ENCODE data around the gene ATP6V0B. TPM values are rescaled to one million over a fixed set of nuclear protein-coding genes. Genes with fewer than 3 reads are reported as not detected.

Gene ATP6V0B
- total and polyA plus RNA-seq, 2 of the 8 experiments (the other 6 are each of a cell fraction or from before 2014, with no cell fraction given): 105 to 308 TPM

DNA sequence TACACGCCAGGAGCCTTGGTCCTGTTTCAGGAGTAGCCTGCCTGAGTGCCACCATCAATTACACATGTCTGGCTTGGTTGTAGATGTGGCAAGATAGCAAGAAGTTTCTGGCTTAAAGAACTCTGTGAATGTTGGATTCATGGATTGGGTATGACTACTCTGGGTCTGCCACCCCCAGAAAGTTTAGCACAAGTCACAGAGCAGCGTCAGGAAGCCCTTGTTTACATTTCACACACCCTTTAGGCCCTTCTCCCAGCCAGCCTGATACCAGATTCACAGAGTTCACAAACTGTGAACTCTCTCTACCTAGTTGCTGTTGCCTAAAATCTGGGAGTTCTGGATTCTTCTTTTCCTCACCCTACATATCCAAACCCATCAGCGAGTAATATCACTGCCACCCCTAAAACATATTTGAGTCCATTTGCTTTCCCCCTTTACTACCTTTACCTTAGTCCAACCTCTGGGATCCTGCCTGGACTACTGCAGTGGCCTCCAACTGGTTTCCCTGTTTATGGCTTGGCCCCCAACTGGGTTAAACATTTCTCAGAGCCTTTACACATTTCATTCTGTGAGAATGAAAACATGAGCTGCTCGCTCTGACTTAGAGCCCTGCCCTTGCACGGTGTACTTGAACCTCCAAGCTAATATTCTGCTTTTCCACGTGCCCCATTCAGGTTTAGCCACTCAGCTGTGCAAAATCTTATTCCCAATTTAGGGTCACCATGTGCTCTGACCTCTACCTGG lies 12.6 kb downstream of the ATP6V0B start:
- Histone ChIP-seq H2BK20ac (ENCODE audit: low read length) (no peak overlapping the region), H2AK5ac (ENCODE audit: low read depth, low read length) (no peak overlapping the region), H4K5ac (ENCODE audit: insufficient read length, low read depth, low read length) (no peak overlapping the region), H3K23ac (ENCODE audit: insufficient read length) (no peak overlapping the region), H4K8ac (ENCODE audit: extremely low read depth, insufficient read depth, low read length) (no peak overlapping the region), H3K9me3 (ENCODE audit: insufficient read depth in 2 of 2, low read depth in 1 of 2, low read length in 1 of 2) (no peaks in the 10 kb centered on the region), H2BK15ac (ENCODE audit: low read length) (no peak overlapping the region), H3K4me2 (ENCODE audit: insufficient read depth in 1 of 2, low read depth in 2 of 2, low read length in 2 of 2) (no peak overlapping the region), H3K4ac (replicated peaks; ENCODE audit: insufficient read length, low read depth, low read length) (no peak overlapping the region), H3K23me2 (ENCODE audit: low read depth, low read length) (peaks cover 10% of the 10 kb centered on the region; the same call in 1 of the 2 replicates), H3K79me1 (ENCODE audit: low read depth, low read length) (peaks cover 3% of the 10 kb centered on the region), H2AFZ (ENCODE audit: low read length) (no peak overlapping the region), H3K9ac (replicated peaks in 1 of 4; ENCODE audit: extremely low read depth in 1 of 4, low read depth in 3 of 4, low read length in 3 of 4) (no peak overlapping the region), H2BK5ac (ENCODE audit: low read depth, low read length) (no peak overlapping the region; the same call in 1 of the 2 replicates), H2BK120ac (replicated peaks; ENCODE audit: low read depth, low read length) (no peak overlapping the region), H3K79me2 (ENCODE audit: control insufficient read depth in 1 of 2, insufficient read depth in 2 of 2, low read length in 2 of 2) (no peaks in the 10 kb centered on the region), H4K91ac (replicated peaks; ENCODE audit: insufficient read length, low read length) (no peak overlapping the region), H3K27me3 (replicated peaks in 1 of 4; ENCODE audit: control insufficient read depth in 3 of 4, extremely low read depth in 1 of 4, insufficient read depth in 3 of 4, low read length in 3 of 4) (no peaks in the 10 kb centered on the region), H3K36me3 (ENCODE audit: control insufficient read depth in 2 of 4, insufficient read depth in 4 of 4, low read length in 3 of 4) (peaks cover 0 to 15% (median 5%) of the 10 kb centered on the region in 4 experiments; a peak in 3 of 8 replicates), H3K4me1 (replicated peaks in 1 of 4; ENCODE audit: control insufficient read depth in 3 of 4, insufficient read depth in 4 of 4, low read length in 3 of 4) (peaks cover 0 to 5% (median 2%) of the 10 kb centered on the region in 4 experiments; a peak in 5 of 7 replicates), H3K27ac (ENCODE audit: low read depth, low read length) (no peak overlapping the region), H3K14ac (ENCODE audit: insufficient read length) (no peak overlapping the region), H3K4me3 (ENCODE audit: extremely low read depth in 1 of 4, insufficient read depth in 2 of 4, low read depth in 3 of 4, low read length in 4 of 4) (no peak overlapping the region), H3K18ac (ENCODE audit: extremely low read depth, low read length) (no peak overlapping the region), H4K20me1 (replicated peaks in 1 of 2; ENCODE audit: control insufficient read depth in 1 of 2, insufficient read depth in 2 of 2, low read length in 2 of 2) (peaks cover 0 to 15% of the 10 kb centered on the region in 2 experiments), H2BK12ac (ENCODE audit: low read depth, low read length) (no peak overlapping the region), H3K56ac (replicated peaks; ENCODE audit: insufficient read length, low read depth, low read length) (no peak overlapping the region)
- CTCF ChIA-PET (ENCODE audit: partially characterized antibody): interaction anchor here (0.8 to 21.8 kb wide), 14 partner anchors 11 to 566 kb away, joined by 3 to 478 read pairs (median 3); partner anchors contain the start of gene ATP6V0B
- POLR2A ChIA-PET (ENCODE audit: partially characterized antibody): interaction anchor here (0.7 to 13.6 kb wide), 8 partner anchors 9 to 76 kb away, joined by 3 to 189 read pairs (median 4); partner anchors contain the start of genes ATP6V0B, B4GALT2, DPH2 and IPO13
- DNase-seq (ENCODE audit: low read depth in 1 of 2, low spot score in 2 of 2) (no peak), FAIRE-seq (no peak)
- 91% methylated on average over 6 of the region's 6 CpGs; no CpG with 5 or more reads in 1 of the 2 experiments for WGBS, 2 experiments (ENCODE audit: extremely low coverage in 1 of 2, insufficient coverage in 1 of 2, insufficient read length in 1 of 2, insufficient replicate concordance in 2 of 2, low coverage in 1 of 2, low lambda C conversion rate in 2 of 2, missing lambda C conversion rate in 1 of 2)
- TF ChIP-seq NANOG (IDR thresholded peaks at IDR 0.05; ENCODE audit: insufficient read depth, low read depth, low read length, poor library complexity, severe bottlenecking) (no peak), SP1 (IDR thresholded peaks at IDR 0.05; ENCODE audit: low read depth, low read length) (no peak), JUND (IDR thresholded peaks at IDR 0.05; ENCODE audit: low read length) (no peak), MAFK (IDR thresholded peaks at IDR 0.05; ENCODE audit: low read depth, low read length) (no peak), HDAC2 (IDR thresholded peaks at IDR 0.05; ENCODE audit: borderline replicate concordance in 1 of 2, low read depth in 2 of 2, low read length in 2 of 2) (no peak), GABPA (IDR thresholded peaks at IDR 0.05; ENCODE audit: borderline replicate concordance, insufficient read depth, low read length) (no peak), TBP (IDR thresholded peaks at IDR 0.05; ENCODE audit: low read depth, low read length) (no peak), SAP30 (IDR thresholded peaks at IDR 0.05; ENCODE audit: insufficient read depth, insufficient replicate concordance, low read length) (no peak), POLR2A (IDR thresholded peaks at IDR 0.05; ENCODE audit: control extremely low read depth in 1 of 2, low read depth in 2 of 2, low read length in 2 of 2) (no peak), TAF7 (optimal IDR thresholded peaks at IDR 0.05; ENCODE audit: borderline replicate concordance, low read depth, low read length) (no peak), EZH2 (IDR thresholded peaks at IDR 0.05; ENCODE audit: low read depth, low read length, severe bottlenecking) (no peak), FOSL1 (IDR thresholded peaks at IDR 0.05; ENCODE audit: insufficient read depth, low read depth, low read length) (no peak)
